ENCODE data around the gene BTN1A1.
"Not testable (repeated sequence)": the region's sequence is repeated elsewhere in the genome, so short reads cannot be mapped to it uniquely, and the experiment has no call there.

The BTN1A1 gene

DNA sequence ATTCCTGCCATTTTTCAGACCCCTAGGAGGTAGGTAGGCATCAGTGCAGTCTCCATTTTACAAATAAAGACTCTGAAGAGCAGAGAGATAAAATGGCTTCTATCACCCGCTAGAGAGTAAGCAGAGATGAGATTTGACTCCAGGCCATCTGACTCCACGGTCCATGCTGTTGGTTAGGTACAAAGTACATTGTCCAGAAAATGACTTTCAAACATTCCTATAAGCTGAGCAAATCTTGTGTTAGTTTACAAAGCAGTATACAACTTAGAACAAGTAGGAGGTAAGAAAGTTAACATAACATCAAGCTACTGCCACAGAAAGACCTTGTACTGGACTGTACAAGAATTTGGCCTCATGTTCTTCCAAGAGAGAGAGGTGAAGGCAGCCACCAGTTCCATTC lies 14.9 kb downstream of the BTN1A1 start:
- DNase-seq = no peak

DNA sequence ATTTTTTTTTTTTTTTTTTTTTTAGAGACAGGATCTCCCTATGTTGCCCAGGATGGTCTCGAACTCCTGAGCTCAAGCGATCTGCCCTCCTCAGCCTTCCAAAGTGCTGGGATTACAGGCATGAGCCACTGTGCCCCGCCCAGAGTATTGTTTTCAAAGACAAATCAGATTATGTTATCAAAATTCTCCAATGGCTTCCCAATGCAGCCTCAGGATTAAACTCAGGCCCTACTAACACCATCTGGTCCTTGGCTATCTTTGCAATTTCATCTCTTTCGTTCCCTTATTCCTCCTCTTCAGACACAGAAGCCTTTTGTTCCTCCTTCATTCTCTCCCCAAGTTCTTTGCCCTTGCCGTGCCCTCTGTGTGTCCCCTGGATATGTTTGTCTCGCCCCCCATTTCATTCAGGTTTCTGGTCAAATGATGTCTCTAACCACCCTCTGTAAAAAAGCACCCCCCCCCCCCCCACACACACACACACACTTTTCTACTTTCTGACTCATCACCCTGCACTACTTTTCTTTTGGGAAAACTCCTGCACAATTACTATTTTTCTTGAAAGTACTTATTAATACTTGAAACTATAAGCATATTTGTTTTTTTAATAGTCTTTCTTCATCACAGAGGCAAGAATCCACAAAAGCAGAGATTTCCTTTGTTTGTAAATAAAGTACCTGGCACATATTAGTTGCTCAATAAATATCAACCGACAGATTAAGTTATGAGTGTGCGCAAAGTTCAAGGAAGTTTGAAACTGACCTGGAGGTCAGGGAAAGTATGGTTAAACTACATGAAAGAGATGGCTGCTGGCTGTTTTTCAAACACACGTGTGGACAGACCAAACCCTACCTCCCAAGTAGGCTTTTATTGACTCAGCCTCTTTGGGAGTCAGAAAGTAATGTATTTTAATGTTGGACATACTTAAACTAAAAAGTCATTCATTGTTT lies 16.7 kb downstream of the BTN1A1 start:
- DNase-seq = no peak

GRCh38 chr6:26519359-26519758 lies 19.3 kb downstream of the BTN1A1 start:
- no peak for DNase-seq

DNA sequence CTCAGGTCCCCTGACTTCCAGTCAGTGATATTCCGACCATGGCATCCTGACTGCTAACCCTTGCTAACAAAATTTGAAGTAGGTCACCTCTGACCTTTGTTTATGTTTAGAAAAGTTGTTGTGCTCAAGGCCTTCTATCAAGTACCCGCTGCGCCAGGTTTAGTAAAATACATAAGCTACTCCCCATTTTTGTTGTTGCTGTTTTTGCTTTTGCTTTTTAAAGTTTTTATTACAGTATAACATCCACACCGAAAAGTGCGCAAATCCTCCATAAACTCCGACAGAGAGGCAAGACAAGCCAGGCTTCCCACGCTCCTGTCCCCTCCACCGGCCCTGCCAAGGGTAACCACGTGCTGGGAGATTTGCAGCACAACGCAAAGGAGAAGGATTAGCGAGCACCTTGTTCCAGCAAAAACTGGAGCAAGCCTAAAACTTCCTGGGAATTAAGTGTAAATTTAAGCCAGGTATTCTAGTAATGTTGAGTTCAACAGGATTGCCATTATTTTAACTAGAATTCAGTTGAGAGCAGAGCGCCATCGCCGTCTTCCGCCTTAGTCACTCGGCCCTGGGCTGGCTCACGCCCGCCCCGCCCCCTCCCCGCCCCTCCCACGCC lies 20.2 kb downstream of the BTN1A1 start:
- no peak for DNase-seq

DNA sequence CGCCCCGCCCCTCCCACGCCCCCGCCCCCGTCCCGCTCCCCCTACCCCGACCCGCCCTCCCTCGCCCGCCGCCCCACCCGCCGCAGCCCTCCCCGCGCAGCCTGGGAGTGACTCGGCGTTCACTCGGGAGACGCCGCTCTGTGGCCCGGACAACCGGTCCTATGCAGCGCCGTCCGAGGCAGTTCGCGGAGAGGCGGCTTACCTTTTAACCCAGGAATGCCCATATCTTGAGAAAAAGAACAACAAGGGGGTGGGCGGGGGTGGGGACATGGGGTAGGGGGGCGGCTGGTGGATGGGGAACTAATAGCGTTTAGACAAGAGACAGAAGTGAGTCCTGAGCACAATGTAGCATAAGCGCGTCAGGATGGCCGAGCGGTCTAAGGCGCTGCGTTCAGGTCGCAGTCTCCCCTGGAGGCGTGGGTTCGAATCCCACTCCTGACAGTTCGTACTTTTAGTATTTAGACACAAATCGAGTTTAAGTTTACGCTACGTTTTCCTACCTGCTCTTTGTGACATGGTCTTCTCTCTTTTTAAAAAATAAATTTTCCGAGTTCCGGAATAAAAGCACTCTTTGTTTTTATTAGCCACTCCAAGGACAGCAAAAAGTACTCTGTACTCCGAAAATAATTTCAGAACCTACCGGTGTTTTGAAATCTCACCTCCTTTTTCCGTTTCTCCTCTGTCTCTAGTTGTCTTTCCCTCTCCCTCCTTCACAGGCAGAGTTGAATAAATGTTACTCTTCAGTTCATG lies 20.9 kb downstream of the BTN1A1 start:
- peak; percentile 92 for DNase-seq

- peak; percentile 86 for DNase-seq
These were observed 21.7 kb downstream of the BTN1A1 start for GRCh38 chr6:26521600-26522391.

DNA sequence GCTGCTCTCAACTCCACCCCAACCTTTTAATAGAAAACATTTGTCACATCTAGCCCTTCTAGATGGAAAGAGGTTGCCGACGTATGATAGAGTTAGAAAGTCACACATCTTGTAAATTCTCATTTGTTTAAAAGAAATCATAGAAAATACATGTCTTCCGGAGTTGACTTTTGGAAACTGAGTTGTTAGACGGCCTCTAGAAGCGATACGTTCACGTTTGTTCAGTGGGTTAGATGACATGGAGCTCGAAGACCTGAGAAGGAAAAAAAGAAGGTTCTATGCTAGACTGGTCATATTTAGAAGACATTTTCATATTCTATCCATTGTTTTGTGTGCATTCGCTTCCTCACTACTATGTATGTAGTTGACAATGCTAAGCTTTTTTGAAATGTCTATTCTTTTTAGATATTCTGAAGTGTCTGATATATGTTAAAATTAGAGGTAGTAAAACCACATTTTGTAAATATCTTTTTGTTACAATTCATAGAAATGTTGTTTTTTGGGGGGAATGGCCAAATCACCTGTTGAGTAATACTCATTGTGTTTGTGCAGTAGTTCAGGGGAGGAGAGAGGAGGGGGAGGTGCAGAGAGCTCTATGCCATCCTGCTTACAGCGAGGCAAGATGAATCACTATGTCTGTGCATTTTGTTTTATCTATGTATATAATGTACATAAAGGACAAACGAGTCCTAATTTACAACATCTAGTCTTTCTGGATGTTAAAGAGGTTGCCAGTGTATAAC lies 22.6 kb downstream of the BTN1A1 start:
- DNase-seq = not testable (repeated sequence)

DNA sequence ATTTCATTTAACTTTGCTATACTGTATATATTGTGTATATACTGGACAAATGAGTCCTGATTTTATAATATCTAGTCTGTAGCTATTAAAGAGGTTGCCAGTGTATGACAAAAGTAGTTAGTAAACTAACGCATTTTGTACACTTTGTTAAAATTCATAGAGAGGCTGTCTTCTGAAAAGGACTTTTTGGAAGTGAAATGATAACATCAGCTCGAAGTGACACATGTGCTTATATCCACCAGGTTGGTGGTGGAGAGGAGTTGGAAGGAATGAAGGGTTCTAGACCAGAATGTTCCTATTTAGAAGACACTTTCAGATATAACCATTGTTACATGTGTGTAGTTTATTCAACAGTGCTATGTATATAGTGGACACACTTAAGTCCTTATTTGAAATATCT lies 24.2 kb downstream of the BTN1A1 start:
- not testable (repeated sequence) for DNase-seq

GRCh38 chr6:26524722-26525370 lies 24.7 kb downstream of the BTN1A1 start:
- DNase-seq = no peak

- no peak for DNase-seq
These were observed 25.7 kb downstream of the BTN1A1 start for GRCh38 chr6:26525838-26526237.

GRCh38 chr6:26526928-26527327 lies 26.8 kb downstream of the BTN1A1 start:
- no peak for DNase-seq

GRCh38 chr6:26530203-26530602 lies 30.1 kb downstream of the BTN1A1 start:
- DNase-seq = no peak

GRCh38 chr6:26531897-26532296 lies 31.8 kb downstream of the BTN1A1 start:
- DNase-seq = no peak

DNA sequence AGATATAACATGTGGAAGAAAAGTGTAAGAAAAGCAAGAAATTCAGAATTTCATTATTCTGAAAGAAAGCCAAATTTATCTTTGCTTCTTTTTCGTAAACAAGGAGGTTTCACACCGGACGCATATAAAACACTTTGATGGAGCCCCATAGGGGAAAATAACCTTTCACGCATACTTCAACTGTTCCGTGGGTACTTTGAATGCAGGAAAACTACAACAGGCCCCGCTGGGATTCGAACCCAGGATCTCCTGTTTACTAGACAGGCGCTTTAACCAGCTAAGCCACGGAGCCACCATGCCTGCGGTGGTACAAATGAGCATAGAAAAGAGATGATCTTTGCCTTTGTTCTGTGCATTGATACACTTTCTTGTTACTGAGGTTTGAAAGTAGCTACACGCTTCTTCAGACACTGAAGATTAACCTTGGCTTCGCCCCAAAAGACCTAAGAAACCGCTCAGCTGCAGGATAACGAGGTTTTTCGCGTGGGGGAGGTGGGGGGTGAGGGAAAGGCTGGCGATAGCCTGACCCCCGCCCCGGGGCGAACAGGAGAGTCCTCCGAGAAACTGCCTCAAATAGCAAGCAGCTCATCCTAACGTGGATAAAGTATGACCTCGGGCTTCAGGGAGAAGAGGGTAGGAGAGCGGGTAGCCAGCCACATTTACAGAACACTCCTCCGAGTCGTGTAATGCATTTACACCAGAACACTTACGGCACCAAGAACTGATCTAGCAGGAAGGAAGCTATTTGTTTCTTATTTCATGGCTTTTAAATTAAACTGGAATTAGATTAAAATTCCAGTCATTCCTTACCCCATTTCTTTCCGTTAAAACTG lies 32.8 kb downstream of the BTN1A1 start:
- DNase-seq = peak; percentile 95

GRCh38 chr6:26533532-26533931 lies 33.4 kb downstream of the BTN1A1 start:
- no peak for DNase-seq

DNA sequence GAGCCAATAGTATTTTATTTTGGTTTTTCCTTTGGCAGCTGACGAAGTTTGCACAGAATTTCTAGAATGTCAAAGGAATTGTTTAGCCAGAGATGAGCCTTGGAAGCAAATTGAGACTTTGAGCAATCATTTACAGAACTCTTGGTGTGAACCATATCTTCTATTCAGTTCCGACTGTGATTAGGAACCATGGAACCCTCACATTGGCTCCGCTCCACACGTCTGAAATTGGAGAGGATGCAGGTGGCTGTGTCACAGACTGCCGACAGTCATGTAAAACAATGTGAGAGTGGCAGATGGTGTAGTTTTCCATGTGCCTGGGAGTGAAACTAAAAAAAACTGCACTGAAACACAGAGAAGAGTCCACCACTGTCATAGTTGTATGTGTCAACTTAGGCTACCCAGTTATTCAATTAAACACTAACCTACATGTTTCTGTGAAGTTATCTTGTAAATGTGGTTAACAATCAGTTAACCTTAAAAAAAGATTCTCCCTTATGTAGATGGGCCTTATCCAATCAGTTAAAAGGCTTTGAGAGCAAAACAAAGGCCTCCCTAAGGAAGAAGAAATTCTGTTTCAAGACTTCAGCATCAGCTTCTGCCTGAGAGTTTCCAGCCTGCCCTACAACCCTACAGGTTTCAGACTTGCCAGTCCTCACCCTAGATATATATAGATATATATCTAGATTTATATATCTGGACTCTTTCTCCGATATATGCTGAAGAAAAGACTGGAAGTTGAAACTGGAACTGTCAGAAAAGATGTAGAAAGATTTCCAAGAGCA lies 34.8 kb downstream of the BTN1A1 start:
- no peak for DNase-seq

- peak; percentile 88 for DNase-seq
These were observed 36.6 kb downstream of the BTN1A1 start for GRCh38 chr6:26536571-26537159.

GRCh38 chr6:26537160-26537845 lies 37.2 kb downstream of the BTN1A1 start:
- peak; percentile 97 for DNase-seq
